ENCODE results near the gene SLC31A1.
"Not testable (repeated sequence)": the region's sequence is repeated elsewhere in the genome, so short reads cannot be mapped to it uniquely, and the experiment has no call there.

The SLC31A1 gene

DNA sequence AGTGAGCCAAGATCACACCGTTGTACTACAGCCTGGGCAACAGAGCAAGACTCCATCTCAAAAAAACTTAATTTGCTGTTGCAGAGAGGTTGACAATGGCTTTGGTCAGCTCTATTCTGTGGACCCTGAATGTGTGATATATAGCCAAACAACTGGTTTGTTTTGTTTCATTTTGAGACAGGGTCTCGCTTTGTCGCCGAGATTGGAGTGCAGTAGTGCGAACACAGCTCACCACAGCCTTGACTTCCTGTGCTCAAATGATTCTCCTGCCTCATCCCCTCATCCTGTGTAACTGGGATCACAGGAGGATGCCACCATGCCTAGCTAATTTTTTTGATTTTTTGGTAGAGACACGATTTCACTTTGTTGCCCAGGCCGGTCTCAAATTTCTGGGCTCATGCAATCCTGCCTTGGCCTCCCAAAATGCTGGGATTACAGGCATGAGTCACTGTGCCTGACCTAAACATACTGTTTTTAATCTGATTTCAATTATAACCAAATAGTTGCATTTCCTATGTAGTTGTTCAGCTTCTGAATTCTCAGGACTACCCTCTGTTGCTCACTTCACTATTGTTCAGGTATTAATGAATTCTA lies 72.0 kb downstream of the SLC31A1 start:
- Histone ChIP-seq H3K4me3 (ENCODE audit: insufficient read depth, low read length, poor library complexity, severe bottlenecking) (no peak overlapping the region), H3K9me2 (replicated peaks; ENCODE audit: insufficient read depth, low read length) (no peaks in the 10 kb centered on the region), H3K27me3 (ENCODE audit: low read length) (no peaks in the 10 kb centered on the region), H3K79me2 (ENCODE audit: insufficient read depth, low read length) (no peaks in the 10 kb centered on the region), H3K36me3 (ENCODE audit: low read length) (peaks cover 32% of the 10 kb centered on the region; the same call in 1 of the 2 replicates), H3K9ac (ENCODE audit: low read length) (no peak overlapping the region), H3K9me3 (ENCODE audit: insufficient read depth, low read length) (no peaks in the 10 kb centered on the region), H3K27ac (ENCODE audit: low read depth, low read length) (no peak overlapping the region), H4K20me1 (ENCODE audit: low read depth, low read length) (no peaks in the 10 kb centered on the region), H2AFZ (ENCODE audit: low read depth, low read length, severe bottlenecking) (no peak overlapping the region), H3K4me2 (ENCODE audit: low read depth, low read length, poor library complexity, severe bottlenecking) (no peak overlapping the region), H3F3A (ENCODE audit: insufficient read depth) (no peaks in the 10 kb centered on the region)
- TF ChIP-seq EZH2phosphoT487 (conservative IDR thresholded peaks at IDR 0.05; ENCODE audit: low read length) = no peak
- TF ChIP-seq, protein P1, sequence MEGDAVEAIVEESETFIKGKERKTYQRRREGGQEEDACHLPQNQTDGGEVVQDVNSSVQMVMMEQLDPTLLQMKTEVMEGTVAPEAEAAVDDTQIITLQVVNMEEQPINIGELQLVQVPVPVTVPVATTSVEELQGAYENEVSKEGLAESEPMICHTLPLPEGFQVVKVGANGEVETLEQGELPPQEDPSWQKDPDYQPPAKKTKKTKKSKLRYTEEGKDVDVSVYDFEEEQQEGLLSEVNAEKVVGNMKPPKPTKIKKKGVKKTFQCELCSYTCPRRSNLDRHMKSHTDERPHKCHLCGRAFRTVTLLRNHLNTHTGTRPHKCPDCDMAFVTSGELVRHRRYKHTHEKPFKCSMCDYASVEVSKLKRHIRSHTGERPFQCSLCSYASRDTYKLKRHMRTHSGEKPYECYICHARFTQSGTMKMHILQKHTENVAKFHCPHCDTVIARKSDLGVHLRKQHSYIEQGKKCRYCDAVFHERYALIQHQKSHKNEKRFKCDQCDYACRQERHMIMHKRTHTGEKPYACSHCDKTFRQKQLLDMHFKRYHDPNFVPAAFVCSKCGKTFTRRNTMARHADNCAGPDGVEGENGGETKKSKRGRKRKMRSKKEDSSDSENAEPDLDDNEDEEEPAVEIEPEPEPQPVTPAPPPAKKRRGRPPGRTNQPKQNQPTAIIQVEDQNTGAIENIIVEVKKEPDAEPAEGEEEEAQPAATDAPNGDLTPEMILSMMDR (IDR thresholded peaks at IDR 0.05; ENCODE audit: insufficient read depth, low read length, poor library complexity, severe bottlenecking) = no peak

DNA sequence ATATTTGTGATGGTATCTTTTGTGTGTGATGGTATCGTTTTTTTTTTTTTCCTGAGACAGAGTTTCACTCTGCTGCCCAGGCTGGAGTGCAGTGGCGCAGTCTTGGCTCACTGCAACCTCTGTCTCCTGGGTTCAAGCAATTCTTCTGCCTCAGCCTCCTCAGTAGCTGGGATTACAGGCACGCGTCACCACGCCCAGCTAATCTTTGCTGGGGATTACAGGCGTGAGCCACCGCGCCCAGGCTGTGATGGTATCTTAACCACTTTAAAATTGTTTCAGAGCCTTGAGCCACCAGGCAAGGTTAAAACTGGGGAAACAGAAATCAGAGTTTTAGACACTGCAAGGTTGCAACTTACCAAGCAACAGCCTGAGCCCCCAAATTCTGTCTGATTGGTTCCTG lies 74.9 kb downstream of the SLC31A1 start:
- not testable (repeated sequence) for H3K27ac ChIP-seq (ENCODE audit: low read depth, low read length); H3K9ac ChIP-seq (ENCODE audit: low read length); H3K4me3 ChIP-seq (ENCODE audit: insufficient read depth, low read length, poor library complexity, severe bottlenecking); H3K79me2 ChIP-seq (ENCODE audit: insufficient read depth, low read length); H3K9me3 ChIP-seq (ENCODE audit: insufficient read depth, low read length); H2AFZ ChIP-seq (ENCODE audit: low read depth, low read length, severe bottlenecking); H3K27me3 ChIP-seq (ENCODE audit: low read length); H3K4me2 ChIP-seq (ENCODE audit: low read depth, low read length, poor library complexity, severe bottlenecking); H3F3A ChIP-seq (ENCODE audit: insufficient read depth); H3K9me2 ChIP-seq (replicated peaks; ENCODE audit: insufficient read depth, low read length); H4K20me1 ChIP-seq (ENCODE audit: low read depth, low read length); H3K36me3 ChIP-seq (ENCODE audit: low read length)

DNA sequence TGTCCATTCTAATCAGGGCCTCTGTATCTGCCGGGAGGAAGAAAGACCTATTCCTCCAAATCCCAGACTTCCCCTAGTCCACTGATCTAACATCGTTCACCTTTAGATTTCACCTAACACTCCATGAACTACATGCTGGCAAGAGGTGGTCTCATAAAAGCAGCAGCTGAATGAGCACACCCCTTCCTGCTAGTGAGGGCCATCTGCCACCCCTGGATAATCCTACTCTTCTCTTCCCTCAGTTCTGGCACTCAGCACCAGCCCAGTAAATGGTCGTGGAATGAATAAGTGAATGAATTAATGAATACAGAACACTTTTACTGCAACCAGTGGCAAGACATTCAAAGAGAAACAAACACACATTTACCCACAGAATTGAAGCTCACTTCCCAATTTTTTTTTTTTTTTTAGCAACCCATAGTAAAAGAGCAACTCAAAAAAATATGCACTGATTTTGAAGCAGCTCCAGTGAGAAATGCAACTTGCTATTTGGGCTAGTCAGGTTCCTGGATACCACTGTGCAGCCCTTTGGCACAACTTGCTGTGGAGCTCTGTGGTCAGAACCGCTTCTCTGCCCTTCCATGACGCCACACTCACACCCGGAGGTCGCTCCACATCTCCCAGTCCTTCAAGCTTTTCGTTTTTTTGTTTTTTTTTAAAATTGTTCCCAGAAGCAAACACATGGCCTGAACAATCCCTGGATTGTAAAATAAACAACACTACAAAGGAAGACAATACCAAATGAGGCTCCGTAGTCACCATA lies 75.6 kb downstream of the SLC31A1 start:
- H3K9me2 ChIP-seq (replicated peaks; ENCODE audit: insufficient read depth, low read length) = no peaks in the 10 kb centered on the region
- no peak overlapping the region for H3K4me3 ChIP-seq (ENCODE audit: insufficient read depth, low read length, poor library complexity, severe bottlenecking)
- no peaks in the 10 kb centered on the region for H4K20me1 ChIP-seq (ENCODE audit: low read depth, low read length)
- no peaks in the 10 kb centered on the region for H3K27me3 ChIP-seq (ENCODE audit: low read length)
- no peaks in the 10 kb centered on the region for H3K9me3 ChIP-seq (ENCODE audit: insufficient read depth, low read length)
- no peak overlapping the region for H2AFZ ChIP-seq (ENCODE audit: low read depth, low read length, severe bottlenecking)
- TF ChIP-seq, protein P1 (IDR thresholded peaks at IDR 0.05; ENCODE audit: insufficient read depth, low read length, poor library complexity, severe bottlenecking) = no peak
- TF ChIP-seq EZH2phosphoT487 (conservative IDR thresholded peaks at IDR 0.05; ENCODE audit: low read length) = no peak
- no peak overlapping the region for H3K4me2 ChIP-seq (ENCODE audit: low read depth, low read length, poor library complexity, severe bottlenecking)
- no peaks in the 10 kb centered on the region for H3F3A ChIP-seq (ENCODE audit: insufficient read depth)
- H3K9ac ChIP-seq (ENCODE audit: low read length) = no peak overlapping the region
- peaks cover 4% of the 10 kb centered on the region; the same call in 1 of the 2 replicates for H3K36me3 ChIP-seq (ENCODE audit: low read length)
- no peaks in the 10 kb centered on the region for H3K79me2 ChIP-seq (ENCODE audit: insufficient read depth, low read length)
- H3K27ac ChIP-seq (ENCODE audit: low read depth, low read length) = no peak overlapping the region

DNA sequence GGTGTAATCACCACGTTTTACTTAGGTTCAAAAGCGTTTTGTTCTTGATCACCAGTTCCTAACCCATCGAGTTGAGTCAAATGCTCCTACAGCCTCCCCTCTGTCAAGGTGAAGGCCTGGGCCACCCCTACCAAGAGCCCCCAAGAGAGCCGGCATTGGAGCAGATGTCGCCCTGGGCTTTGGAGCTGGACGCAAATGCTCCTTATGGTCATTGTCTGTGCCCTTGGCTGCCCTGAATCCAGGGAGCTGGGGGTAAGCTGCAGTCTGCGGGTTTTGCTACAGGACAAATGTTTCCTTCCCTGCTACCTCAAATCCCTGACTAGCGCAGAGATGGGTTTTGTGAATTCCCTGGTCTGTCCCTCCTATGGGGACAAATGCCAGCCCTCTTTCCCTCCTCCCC lies 77.0 kb downstream of the SLC31A1 start:
- no peaks in the 10 kb centered on the region for H3K9me3 ChIP-seq (ENCODE audit: insufficient read depth, low read length)
- H3K4me3 ChIP-seq (ENCODE audit: insufficient read depth, low read length, poor library complexity, severe bottlenecking) = no peak overlapping the region
- H3K36me3 ChIP-seq (ENCODE audit: low read length) = no peaks in the 10 kb centered on the region
- no peaks in the 10 kb centered on the region for H3K27me3 ChIP-seq (ENCODE audit: low read length)
- H3K4me2 ChIP-seq (ENCODE audit: low read depth, low read length, poor library complexity, severe bottlenecking) = no peak overlapping the region
- H4K20me1 ChIP-seq (ENCODE audit: low read depth, low read length) = no peaks in the 10 kb centered on the region
- no peaks in the 10 kb centered on the region for H3K79me2 ChIP-seq (ENCODE audit: insufficient read depth, low read length)
- no peak overlapping the region for H2AFZ ChIP-seq (ENCODE audit: low read depth, low read length, severe bottlenecking)
- no peaks in the 10 kb centered on the region for H3K9me2 ChIP-seq (replicated peaks; ENCODE audit: insufficient read depth, low read length)
- H3K9ac ChIP-seq (ENCODE audit: low read length) = no peak overlapping the region
- no peak overlapping the region for H3K27ac ChIP-seq (ENCODE audit: low read depth, low read length)
- TF ChIP-seq EZH2phosphoT487 (conservative IDR thresholded peaks at IDR 0.05; ENCODE audit: low read length) = no peak
- TF ChIP-seq, protein P1 (IDR thresholded peaks at IDR 0.05; ENCODE audit: insufficient read depth, low read length, poor library complexity, severe bottlenecking) = no peak
- no peaks in the 10 kb centered on the region for H3F3A ChIP-seq (ENCODE audit: insufficient read depth)
